Liver (tissue), 9 donors: ENCODE data around the gene ADAM8. TPM values are rescaled to one million over a fixed set of nuclear protein-coding genes. Genes with fewer than 3 reads are reported as not detected.

ENCODE experiments used
- DNase-seq: peaks from one replicate; pipeline ENCODE4 v3.0.0-alpha.2; 2017; ENCODE audit warnings: low spot score
- H3K27ac ChIP-seq, 2 donors: one replicate each; pipeline ENCODE4 v1.7.0; 2013; ENCODE audit warnings: inconsistent platforms in 2 of 2, low read length in 2 of 2, control low read depth in 1 of 2, low read depth in 1 of 2, mild to moderate bottlenecking in 1 of 2
- H3K27me3 ChIP-seq, 4 donors: one replicate each; pipeline versions ENCODE4 v1.6.1 to v1.7.0; 2013; ENCODE audit warnings: low read length in 3 of 4, inconsistent platforms in 1 of 4, mild to moderate bottlenecking in 1 of 4, moderate library complexity in 1 of 4; ENCODE audit not compliant: control insufficient read depth in 4 of 4, insufficient read depth in 4 of 4
- H3K36me3 ChIP-seq, 4 donors: one replicate each; pipeline versions ENCODE4 v1.6.1 to v1.7.0; 2013; ENCODE audit warnings: low read length in 3 of 4, mild to moderate bottlenecking in 3 of 4, low read depth in 1 of 4, moderate library complexity in 1 of 4; ENCODE audit not compliant: control insufficient read depth in 4 of 4, insufficient read depth in 3 of 4
- H3K4me1 ChIP-seq, 4 donors: one replicate each; pipeline versions ENCODE4 v1.6.1 to v1.7.0; 2013; ENCODE audit warnings: low read length in 3 of 4, mild to moderate bottlenecking in 3 of 4, moderate library complexity in 1 of 4; ENCODE audit not compliant: control insufficient read depth in 4 of 4, insufficient read depth in 4 of 4
- H3K4me3 ChIP-seq, 3 donors: one replicate each; pipeline versions ENCODE4 v1.6.1 to v1.7.0; 2013; ENCODE audit warnings: low read length in 3 of 3, control low read depth in 1 of 3, low read depth in 1 of 3, mild to moderate bottlenecking in 1 of 3
- H3K9ac ChIP-seq, 2 donors: one replicate each; pipeline ENCODE4 v1.7.0; 2013; ENCODE audit warnings: low read length in 2 of 2, mild to moderate bottlenecking in 2 of 2, moderate library complexity in 2 of 2, control low read depth in 1 of 2, low read depth in 1 of 2
- H3K9me3 ChIP-seq, 4 donors: one replicate each; pipeline versions ENCODE4 v1.6.1 to v1.7.0; 2013; ENCODE audit warnings: low read length in 3 of 4; ENCODE audit not compliant: control insufficient read depth in 4 of 4
- ATF3 ChIP-seq: IDR thresholded peaks from 2 replicates; pipeline ENCODE4 v1.6.1; 2016; ENCODE audit warnings: antibody characterized with exemption
- CTCF ChIP-seq: fragments of 150-350 bp; IDR thresholded peaks from 2 replicates; pipeline ENCODE4 v1.5.1; 2017; ENCODE audit warnings: improper control_type of control experiment, low read depth, low read length; ENCODE audit not compliant: missing input control
- EGR1 ChIP-seq, 2 donors: IDR thresholded peaks; 2 replicates each; pipeline ENCODE4 v1.6.1; 2016 to 2018; ENCODE audit warnings: antibody characterized with exemption in 2 of 2, low read depth in 2 of 2
- FOXA1 ChIP-seq: IDR thresholded peaks from 2 replicates; pipeline ENCODE4 v1.6.1; 2016; ENCODE audit warnings: antibody characterized with exemption
- FOXA2 ChIP-seq: IDR thresholded peaks from 2 replicates; pipeline ENCODE4 v1.6.1; 2016; ENCODE audit warnings: antibody characterized with exemption
- GABPA ChIP-seq, 2 donors: IDR thresholded peaks in 1 of 2; conservative IDR thresholded peaks in 1 of 2; 2 replicates each; pipeline ENCODE4 v1.6.1; 2016; ENCODE audit warnings: antibody characterized with exemption in 2 of 2, mild to moderate bottlenecking in 1 of 2, moderate library complexity in 1 of 2
- HNF4A ChIP-seq, 2 donors: conservative IDR thresholded peaks; 2 replicates each; pipeline ENCODE4 v1.6.1; 2016; ENCODE audit warnings: antibody characterized with exemption in 2 of 2, mild to moderate bottlenecking in 2 of 2
- HNF4G ChIP-seq: IDR thresholded peaks from 2 replicates; pipeline ENCODE4 v1.6.1; 2016; ENCODE audit warnings: antibody characterized with exemption
- JUND ChIP-seq, 2 donors: IDR thresholded peaks; 2 replicates each; pipeline ENCODE4 v1.6.1; 2016; ENCODE audit warnings: antibody characterized with exemption in 2 of 2
- MAX ChIP-seq: IDR thresholded peaks from 2 replicates; pipeline ENCODE4 v1.6.1; 2016; ENCODE audit warnings: antibody characterized with exemption
- NR2F2 ChIP-seq: IDR thresholded peaks from 2 replicates; pipeline ENCODE4 v1.6.1; 2016; ENCODE audit warnings: antibody characterized with exemption
- RAD21 ChIP-seq, 2 donors: IDR thresholded peaks; 2 replicates each; pipeline ENCODE4 v1.6.1; 2016; ENCODE audit warnings: antibody characterized with exemption in 2 of 2, mild to moderate bottlenecking in 2 of 2
- REST ChIP-seq: IDR thresholded peaks from 2 replicates; pipeline ENCODE4 v1.6.1; 2016; ENCODE audit warnings: antibody characterized with exemption, mild to moderate bottlenecking
- RXRA ChIP-seq, 2 donors: IDR thresholded peaks; 2 replicates each; pipeline ENCODE4 v1.6.1; 2017 to 2018; ENCODE audit warnings: antibody characterized with exemption in 2 of 2, mild to moderate bottlenecking in 1 of 2
- SP1 ChIP-seq: IDR thresholded peaks from 2 replicates; pipeline ENCODE4 v1.6.1; 2018; ENCODE audit warnings: antibody characterized with exemption, mild to moderate bottlenecking
- TAF1 ChIP-seq: conservative IDR thresholded peaks from 2 replicates; pipeline ENCODE4 v1.6.1; 2016; ENCODE audit warnings: antibody characterized with exemption, mild to moderate bottlenecking
- YY1 ChIP-seq: IDR thresholded peaks from 2 replicates; pipeline ENCODE4 v1.6.1; 2016; ENCODE audit warnings: antibody characterized with exemption, mild to moderate bottlenecking
- ZBTB33 ChIP-seq: IDR thresholded peaks from 2 replicates; pipeline ENCODE4 v1.6.1; 2016; ENCODE audit warnings: antibody characterized with exemption
- WGBS: extraction: QIAGEN DNeasy Blood & Tissue Kit; methylation state at CpG from one replicate; pipeline ENCODE4 v1.1.7; 2013; 5-methylcytosine and 5-hydroxymethylcytosine counted together
- polyA plus RNA-seq, 2 donors: library from polyadenylated mRNA; stranded (reverse) in 1 of 2; unstranded in 1 of 2; fragments of 200-250 nt in 1 of 2; fragments of >200 nt in 1 of 2; fragmentation: Nextera tagmentation in 1 of 2; extraction: Ambion mirVana in 1 of 2; gene quantifications; one replicate each; pipeline versions ENCODE4 v1.2.1 to v1.2.3, GENCODE V29; 2013 to 2015
- total RNA-seq, 2 donors: library from RNA; depleted of rRNA; stranded (reverse); fragments of >200 nt; gene quantifications; one replicate each; pipeline ENCODE4 v1.2.3, GENCODE V29; 2014
- donor health status: healthy.
- donor health status: healthy.
- donor health status: healthy.
- donor health status: healthy.
- donor health status: healthy.

Gene ADAM8
- total and polyA plus RNA-seq, 4 donors = 1.3 to 6.9 (median 3.7) TPM

- Histone ChIP-seq H3K4me1 (peaks cover 5 to 24% (median 14%) of the 10 kb centered on the region in 4 donors), H3K9me3 (no peaks in the 10 kb centered on the region), H3K4me3 (no peak overlapping the region), H3K9ac (no peak overlapping the region), H3K27me3 (no peaks in the 10 kb centered on the region), H3K27ac (peak overlapping the region in 1 of 2 donors; percentile 7), H3K36me3 (peaks cover 0 to 2% (median 0%) of the 10 kb centered on the region in 4 donors)
- DNase-seq = no peak
- 71% methylated on average over 24 of the region's 24 CpGs for WGBS
- no peak for TF ChIP-seq RXRA (IDR thresholded peaks at IDR 0.05)
- TF ChIP-seq YY1 = no peak
- TF ChIP-seq ATF3 = no peak
- no peak for TF ChIP-seq ZBTB33
- TF ChIP-seq MAX = no peak
- no peak for TF ChIP-seq FOXA1
- TF ChIP-seq RAD21 (IDR thresholded peaks at IDR 0.05) = no peak
- TF ChIP-seq REST = no peak
- no peak for TF ChIP-seq GABPA (IDR thresholded peaks at IDR 0.05 in 1 of 2, conservative IDR thresholded peaks at IDR 0.05 in 1 of 2)
- no peak for TF ChIP-seq HNF4G
- TF ChIP-seq HNF4A (conservative IDR thresholded peaks at IDR 0.05) = no peak
- TF ChIP-seq EGR1 (IDR thresholded peaks at IDR 0.05; ENCODE audit: low read depth in 2 of 2) = no peak
- TF ChIP-seq CTCF = no peak
- no peak for TF ChIP-seq FOXA2
- TF ChIP-seq NR2F2 = no peak
- TF ChIP-seq JUND (IDR thresholded peaks at IDR 0.05) = no peak
- TF ChIP-seq TAF1 = no peak
- TF ChIP-seq SP1 = no peak
These were observed 17.7 kb downstream of the ADAM8 start for GRCh38 chr10:133258818-133259601.
